Body of pancreas (tissue), 4 donors: Measurements from ENCODE around the gene CLEC11A.

Experiments
- CTCF ChIP-seq, 7 experiments: fragments of 450-650 bp in 4 of 7; fragments of 200-600 bp in 3 of 7; sonication (generic) in 3 of 7; IDR thresholded peaks; one replicate each; pipeline ENCODE4 v1.5.1; 2016 to 2019; ENCODE audit warnings: antibody characterized with exemption in 7 of 7
- POLR2A ChIP-seq, 3 donors: fragments of 450-650 bp; IDR thresholded peaks; one replicate each; pipeline ENCODE4 v1.6.1; 2016; ENCODE audit warnings: antibody characterized with exemption in 3 of 3, mild to moderate bottlenecking in 2 of 3

GRCh38 chr19:50772476-50772875 lies 49.3 kb downstream of the CLEC11A start:
- TF ChIP-seq POLR2A (IDR thresholded peaks at IDR 0.05) (no peak), CTCF (IDR thresholded peaks at IDR 0.05) (no peak)
